H9 (cell line): ENCODE measurements around the gene LCP1. TPM values are rescaled to one million over a fixed set of nuclear protein-coding genes. Genes with fewer than 3 reads are reported as not detected.

ENCODE experiments used
- DNase-seq: peaks from one replicate; pipeline ENCODE4 v3.0.0-alpha.2; 2017
- H2AFZ ChIP-seq: one replicate; pipeline ENCODE4 v1.6.1; 2013; ENCODE audit warnings: mild to moderate bottlenecking, low read length, control low read depth, moderate library complexity
- H2AK5ac ChIP-seq: 2 replicates; pipeline ENCODE4 v1.6.1; 2013; ENCODE audit warnings: low read length, control low read depth, mixed read lengths; ENCODE audit not compliant: insufficient read length
- H2BK120ac ChIP-seq: one replicate; pipeline ENCODE4 v1.6.1; 2013; ENCODE audit warnings: low read depth, mild to moderate bottlenecking, low read length, control low read depth, inconsistent platforms; ENCODE audit not compliant: poor library complexity, severe bottlenecking
- H2BK12ac ChIP-seq: 2 replicates; pipeline ENCODE4 v1.6.1; 2013; ENCODE audit warnings: low read length, control low read depth, mixed read lengths, low read depth; ENCODE audit not compliant: insufficient read length
- H2BK15ac ChIP-seq: 2 replicates; pipeline ENCODE4 v1.6.1; 2013; ENCODE audit warnings: low read depth, low read length, control low read depth
- H2BK20ac ChIP-seq: one replicate; pipeline ENCODE4 v1.6.1; 2013; ENCODE audit warnings: low read depth, mild to moderate bottlenecking, low read length, control low read depth, inconsistent platforms; ENCODE audit not compliant: poor library complexity, severe bottlenecking
- H2BK5ac ChIP-seq: 2 replicates; pipeline ENCODE4 v1.6.1; 2013; ENCODE audit warnings: low read length, control low read depth, mixed read lengths; ENCODE audit not compliant: insufficient read length
- H3K14ac ChIP-seq: 2 replicates; pipeline ENCODE4 v1.6.1; 2013; ENCODE audit warnings: low read length, control low read depth; ENCODE audit not compliant: insufficient read depth
- H3K18ac ChIP-seq: 2 replicates; pipeline ENCODE4 v1.6.1; 2013; ENCODE audit warnings: low read depth, mild to moderate bottlenecking, mixed read lengths, low read length, control low read depth; ENCODE audit not compliant: insufficient read length
- H3K23ac ChIP-seq: 2 replicates; pipeline ENCODE4 v1.6.1; 2013; ENCODE audit warnings: low read length, control low read depth, mixed read lengths, low read depth; ENCODE audit not compliant: insufficient read length
- H3K23me2 ChIP-seq: 2 replicates; pipeline ENCODE4 v1.6.1; 2013; ENCODE audit warnings: low read depth, mild to moderate bottlenecking, mixed read lengths, low read length, control low read depth; ENCODE audit not compliant: insufficient read length, poor library complexity, severe bottlenecking
- H3K27ac ChIP-seq: 2 replicates; pipeline ENCODE4 v1.5.1; 2013; ENCODE audit warnings: low read length, control low read depth, mixed read lengths, low read depth; ENCODE audit not compliant: insufficient read length
- H3K27me3 ChIP-seq: 2 replicates; pipeline ENCODE4 v1.6.1; 2013; ENCODE audit warnings: low read length, control low read depth, inconsistent platforms; ENCODE audit not compliant: insufficient read depth
- H3K4ac ChIP-seq: 2 replicates; pipeline ENCODE4 v1.6.1; 2013; ENCODE audit warnings: low read depth, mild to moderate bottlenecking, control low read depth, inconsistent platforms, low read length, moderate library complexity
- H3K4me1 ChIP-seq: 2 replicates; pipeline ENCODE4 v1.6.1; 2013; ENCODE audit warnings: low read length, control low read depth, inconsistent platforms; ENCODE audit not compliant: insufficient read depth
- H3K4me2 ChIP-seq: 2 replicates; pipeline ENCODE4 v1.6.1; 2013; ENCODE audit warnings: low read length, control low read depth, mixed read lengths; ENCODE audit not compliant: insufficient read length, insufficient read depth
- H3K56ac ChIP-seq: 2 replicates; pipeline ENCODE4 v1.6.1; 2013; ENCODE audit warnings: low read depth, mild to moderate bottlenecking, mixed read lengths, low read length, control low read depth; ENCODE audit not compliant: insufficient read length
- H3K79me1 ChIP-seq: 2 replicates; pipeline ENCODE4 v1.6.1; 2013; ENCODE audit warnings: low read depth, mild to moderate bottlenecking, moderate library complexity, low read length, control low read depth, inconsistent platforms; ENCODE audit not compliant: insufficient read depth, poor library complexity, severe bottlenecking
- H3K79me2 ChIP-seq: 2 replicates; pipeline ENCODE4 v1.6.1; 2013; ENCODE audit warnings: low read length, control low read depth, inconsistent platforms; ENCODE audit not compliant: insufficient read depth
- H3K9ac ChIP-seq: 2 replicates; pipeline ENCODE4 v1.6.1; 2013; ENCODE audit warnings: low read length, control low read depth, mixed read lengths; ENCODE audit not compliant: insufficient read length; ENCODE audit errors: extremely low read depth
- H3K9me3 ChIP-seq: one replicate; pipeline ENCODE4 v1.6.1; 2013; ENCODE audit warnings: low read depth, low read length, inconsistent platforms; ENCODE audit not compliant: control insufficient read depth
- H3T11ph ChIP-seq: one replicate; pipeline ENCODE4 v1.6.1; 2013; ENCODE audit warnings: mild to moderate bottlenecking, low read length, control low read depth, inconsistent platforms
- H4K20me1 ChIP-seq: one replicate; pipeline ENCODE4 v1.6.1; 2013; ENCODE audit not compliant: control insufficient read depth, insufficient read length, insufficient read depth
- H4K5ac ChIP-seq: 2 replicates; pipeline ENCODE4 v1.6.1; 2013; ENCODE audit warnings: low read depth, mild to moderate bottlenecking, mixed read lengths, low read length, control low read depth; ENCODE audit not compliant: insufficient read length
- H4K8ac ChIP-seq: replicated peaks from 2 replicates; pipeline ENCODE4 v1.6.1; 2013; ENCODE audit warnings: low read length, control low read depth, mixed read lengths, low read depth; ENCODE audit not compliant: insufficient read length
- H4K91ac ChIP-seq: 2 replicates; pipeline ENCODE4 v1.6.1; 2013; ENCODE audit warnings: low read depth, mild to moderate bottlenecking, moderate library complexity, mixed read lengths, low read length, control low read depth; ENCODE audit not compliant: insufficient read length
- H3K27ac Mint-ChIP-seq, 3 experiments: 2 replicates in 2 of 3; 3 replicates in 1 of 3; pipeline ENCODE4 v1.8.0; 2020 to 2021; ENCODE audit warnings: mixed read lengths in 3 of 3, mild to moderate bottlenecking in 1 of 3, moderate library complexity in 1 of 3
- H3K27me3 Mint-ChIP-seq: 2 replicates; pipeline ENCODE4 v1.8.0; 2021; ENCODE audit warnings: low read depth, mild to moderate bottlenecking, moderate library complexity, mixed read lengths
- H3K36me3 Mint-ChIP-seq, 3 experiments: 2 replicates in 2 of 3; 3 replicates in 1 of 3; pipeline ENCODE4 v1.8.0; 2020 to 2021; ENCODE audit warnings: low read depth in 3 of 3, mixed read lengths in 3 of 3; ENCODE audit not compliant: insufficient read depth in 1 of 3
- H3K4me1 Mint-ChIP-seq, 2 experiments: 2 replicates each; pipeline ENCODE4 v1.8.0; 2020; ENCODE audit warnings: mixed read lengths in 2 of 2
- H3K4me3 Mint-ChIP-seq, 2 experiments: 2 replicates in 1 of 2; 3 replicates in 1 of 2; pipeline ENCODE4 v1.8.0; 2020 to 2021; ENCODE audit warnings: mild to moderate bottlenecking in 2 of 2, mixed read lengths in 2 of 2, moderate library complexity in 1 of 2
- H3K9me3 Mint-ChIP-seq, 2 experiments: 2 replicates in 1 of 2; 3 replicates in 1 of 2; pipeline ENCODE4 v1.8.0; 2020; ENCODE audit warnings: mild to moderate bottlenecking in 2 of 2, mixed read lengths in 2 of 2, moderate library complexity in 1 of 2
- WGBS: extraction: QIAGEN DNeasy Blood & Tissue Kit; methylation state at CpG from one replicate; pipeline ENCODE4 v1.1.7; 2013; ENCODE audit warnings: missing lambda C conversion rate, low lambda C conversion rate, mixed read lengths; ENCODE audit not compliant: insufficient read length; ENCODE audit errors: extremely low coverage; 5-methylcytosine and 5-hydroxymethylcytosine counted together
- total RNA-seq: library from RNA; stranded (reverse); gene quantifications from 2 replicates; pipeline ENCODE4 v1.2.1, GENCODE V29; 2021
- TF ChIP-seq, protein P1 (sequence below): fragments of 200-600 bp; sonication (generic); conservative IDR thresholded peaks from 3 replicates; pipeline ENCODE4 v1.8.0; 2021; ENCODE audit warnings: antibody characterized with exemption, mild to moderate bottlenecking

LCP1 gene
- total RNA-seq, 1 experiment from 2014 or later = 0.81 TPM

DNA sequence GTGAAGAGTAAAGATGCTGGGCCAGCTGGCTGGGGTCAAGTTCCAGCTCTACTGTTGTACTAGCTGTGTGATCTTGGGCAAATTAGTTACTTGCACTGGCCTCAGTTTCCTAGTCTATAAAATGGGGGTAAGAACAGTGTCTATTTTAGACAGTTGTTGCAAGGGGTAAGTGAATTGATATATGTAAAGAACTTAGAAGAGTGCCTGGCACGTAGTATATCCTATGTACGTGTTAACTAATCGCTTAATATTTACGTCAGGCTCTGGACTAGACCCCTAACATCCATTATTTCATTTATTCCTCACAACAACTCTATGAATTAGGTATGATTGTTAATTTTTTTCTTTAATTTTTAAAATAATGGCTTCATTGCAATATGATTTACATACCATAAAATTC, 3.7 kb upstream of the LCP1 start:
- Histone ChIP-seq H3K14ac (no peak overlapping the region), H3K23me2 (no peaks in the 10 kb centered on the region), H3K27ac (no peak overlapping the region), H3K56ac (no peak overlapping the region), H3K4ac (no peak overlapping the region), H3K79me2 (no peaks in the 10 kb centered on the region), H3K9ac (no peak overlapping the region), H3K18ac (no peak overlapping the region), H4K5ac (no peak overlapping the region), H2BK20ac (no peak overlapping the region), H2BK120ac (no peak overlapping the region), H3K23ac (no peak overlapping the region), H3K79me1 (no peaks in the 10 kb centered on the region), H3T11ph (no peak overlapping the region), H3K27me3 (no peaks in the 10 kb centered on the region), H3K4me1 (no peaks in the 10 kb centered on the region; the same call in 1 of the 2 replicates), H2AK5ac (no peak overlapping the region), H3K4me2 (no peak overlapping the region), H3K9me3 (no peaks in the 10 kb centered on the region), H2BK12ac (no peak overlapping the region), H2AFZ (no peak overlapping the region), H4K8ac (no peak overlapping the region), H2BK15ac (no peak overlapping the region), H4K91ac (no peak overlapping the region), H4K20me1 (no peaks in the 10 kb centered on the region), H2BK5ac (no peak overlapping the region)
- H3K36me3 Mint-ChIP-seq = no peaks in the 10 kb centered on the region
- WGBS = no CpG with 5 or more reads among the region's 4 CpGs
- H3K4me1 Mint-ChIP-seq = peaks cover 0 to 3% of the 10 kb centered on the region in 2 experiments; a peak in 1 of 4 replicates
- no peak for DNase-seq
- H3K4me3 Mint-ChIP-seq = no peak overlapping the region
- no peaks in the 10 kb centered on the region; the same call in 1 of the 2 replicates for H3K27me3 Mint-ChIP-seq
- no peaks in the 10 kb centered on the region for H3K9me3 Mint-ChIP-seq
- TF ChIP-seq, protein P1, sequence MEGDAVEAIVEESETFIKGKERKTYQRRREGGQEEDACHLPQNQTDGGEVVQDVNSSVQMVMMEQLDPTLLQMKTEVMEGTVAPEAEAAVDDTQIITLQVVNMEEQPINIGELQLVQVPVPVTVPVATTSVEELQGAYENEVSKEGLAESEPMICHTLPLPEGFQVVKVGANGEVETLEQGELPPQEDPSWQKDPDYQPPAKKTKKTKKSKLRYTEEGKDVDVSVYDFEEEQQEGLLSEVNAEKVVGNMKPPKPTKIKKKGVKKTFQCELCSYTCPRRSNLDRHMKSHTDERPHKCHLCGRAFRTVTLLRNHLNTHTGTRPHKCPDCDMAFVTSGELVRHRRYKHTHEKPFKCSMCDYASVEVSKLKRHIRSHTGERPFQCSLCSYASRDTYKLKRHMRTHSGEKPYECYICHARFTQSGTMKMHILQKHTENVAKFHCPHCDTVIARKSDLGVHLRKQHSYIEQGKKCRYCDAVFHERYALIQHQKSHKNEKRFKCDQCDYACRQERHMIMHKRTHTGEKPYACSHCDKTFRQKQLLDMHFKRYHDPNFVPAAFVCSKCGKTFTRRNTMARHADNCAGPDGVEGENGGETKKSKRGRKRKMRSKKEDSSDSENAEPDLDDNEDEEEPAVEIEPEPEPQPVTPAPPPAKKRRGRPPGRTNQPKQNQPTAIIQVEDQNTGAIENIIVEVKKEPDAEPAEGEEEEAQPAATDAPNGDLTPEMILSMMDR = no peak
- H3K27ac Mint-ChIP-seq = no peak overlapping the region
